Loucy (cell line): ENCODE measurements around the gene CCDC28A.
A peak's percentile ranks its signal among the peaks of the same experiment; 100 is the strongest.
"Not testable (repeated sequence)": the region's sequence is repeated elsewhere in the genome, so short reads cannot be mapped to it uniquely, and the experiment has no call there.

Experiments used
- H2AFZ ChIP-seq: fragments of 200-600 bp; sonication (generic); 2 replicates; pipeline ENCODE4 v1.6.0; 2016; ENCODE audit warnings: antibody characterized with exemption, mild to moderate bottlenecking, low read length, moderate library complexity
- H3F3A ChIP-seq: fragments of 200-600 bp; 2 replicates; pipeline ENCODE4 v1.6.0; 2016; ENCODE audit warnings: antibody characterized with exemption, low read depth, mild to moderate bottlenecking
- H3K27me3 ChIP-seq: fragments of 200-600 bp; sonication (generic); 2 replicates; pipeline ENCODE4 v1.6.1; 2014; ENCODE audit warnings: low read length, mild to moderate bottlenecking; ENCODE audit not compliant: insufficient read depth, poor library complexity, severe bottlenecking
- H3K36me3 ChIP-seq: fragments of 200-600 bp; sonication (generic); 2 replicates; pipeline ENCODE4 v1.6.1; 2016; ENCODE audit warnings: low read length; ENCODE audit not compliant: insufficient read depth
- H3K4me1 ChIP-seq: fragments of 200-600 bp; sonication (generic); 2 replicates; pipeline ENCODE4 v1.5.1; 2014; ENCODE audit warnings: low read length, mild to moderate bottlenecking; ENCODE audit not compliant: insufficient read depth, poor library complexity, severe bottlenecking
- H3K4me2 ChIP-seq: fragments of 200-600 bp; sonication (generic); 2 replicates; pipeline ENCODE4 v1.6.0; 2014; ENCODE audit warnings: antibody characterized with exemption, low read length, low read depth, mild to moderate bottlenecking; ENCODE audit not compliant: poor library complexity, severe bottlenecking
- H3K4me3 ChIP-seq: fragments of 200-600 bp; sonication (generic); 2 replicates; pipeline ENCODE4 v1.5.1; 2014; ENCODE audit warnings: low read length, mild to moderate bottlenecking, mixed read lengths; ENCODE audit not compliant: poor library complexity, severe bottlenecking
- H3K79me2 ChIP-seq: fragments of 200-600 bp; sonication (generic); 2 replicates; pipeline ENCODE4 v1.6.1; 2014; ENCODE audit warnings: low read length; ENCODE audit not compliant: insufficient read depth
- H3K9ac ChIP-seq: fragments of 200-600 bp; sonication (generic); 2 replicates; pipeline ENCODE4 v1.6.0; 2014; ENCODE audit warnings: mild to moderate bottlenecking, low read depth, low read length, moderate library complexity; ENCODE audit not compliant: poor library complexity, severe bottlenecking
- H3K9me2 ChIP-seq: fragments of 200-600 bp; sonication (generic); replicated peaks from 2 replicates; pipeline ENCODE4 v1.6.1; 2016; ENCODE audit warnings: low read depth, low read length, mixed read lengths
- H3K9me3 ChIP-seq: fragments of 200-600 bp; sonication (generic); 2 replicates; pipeline ENCODE4 v1.6.1; 2014; ENCODE audit warnings: mild to moderate bottlenecking, antibody characterized with exemption, low read length, low read depth; ENCODE audit not compliant: insufficient read depth
- H4K20me1 ChIP-seq: fragments of 200-600 bp; sonication (generic); 2 replicates; pipeline ENCODE4 v1.6.0; 2014; ENCODE audit warnings: antibody characterized with exemption, low read length, mild to moderate bottlenecking; ENCODE audit not compliant: insufficient read depth, poor library complexity, severe bottlenecking
- EZH2phosphoT487 ChIP-seq: fragments of 200-600 bp; IDR thresholded peaks from 2 replicates; pipeline ENCODE4 v1.6.1; 2018; ENCODE audit warnings: antibody characterized with exemption, mild to moderate bottlenecking, moderate library complexity, borderline replicate concordance
- TF ChIP-seq, protein P1 (sequence below): fragments of 200-600 bp; sonication (generic); conservative IDR thresholded peaks from 2 replicates; pipeline ENCODE4 v1.5.1; 2014; ENCODE audit warnings: mild to moderate bottlenecking, antibody characterized with exemption, low read length

Gene CCDC28A

DNA sequence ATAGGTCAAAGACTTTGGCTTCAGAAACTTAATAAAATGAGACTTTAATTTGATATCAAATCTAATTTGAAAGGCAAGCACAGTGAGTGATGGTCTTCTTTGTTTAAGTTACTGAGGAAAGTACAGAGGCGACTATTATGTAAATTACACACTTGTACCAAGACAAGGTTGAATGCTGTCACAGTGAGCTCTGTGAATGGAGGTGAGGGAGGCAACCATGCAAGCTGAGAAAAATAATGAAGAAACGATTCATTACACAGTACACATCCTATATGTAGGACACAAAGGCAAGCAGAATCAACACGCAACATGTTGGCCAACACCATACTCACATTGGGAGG lies 46.8 kb upstream of the CCDC28A start:
- TF ChIP-seq, protein P1, sequence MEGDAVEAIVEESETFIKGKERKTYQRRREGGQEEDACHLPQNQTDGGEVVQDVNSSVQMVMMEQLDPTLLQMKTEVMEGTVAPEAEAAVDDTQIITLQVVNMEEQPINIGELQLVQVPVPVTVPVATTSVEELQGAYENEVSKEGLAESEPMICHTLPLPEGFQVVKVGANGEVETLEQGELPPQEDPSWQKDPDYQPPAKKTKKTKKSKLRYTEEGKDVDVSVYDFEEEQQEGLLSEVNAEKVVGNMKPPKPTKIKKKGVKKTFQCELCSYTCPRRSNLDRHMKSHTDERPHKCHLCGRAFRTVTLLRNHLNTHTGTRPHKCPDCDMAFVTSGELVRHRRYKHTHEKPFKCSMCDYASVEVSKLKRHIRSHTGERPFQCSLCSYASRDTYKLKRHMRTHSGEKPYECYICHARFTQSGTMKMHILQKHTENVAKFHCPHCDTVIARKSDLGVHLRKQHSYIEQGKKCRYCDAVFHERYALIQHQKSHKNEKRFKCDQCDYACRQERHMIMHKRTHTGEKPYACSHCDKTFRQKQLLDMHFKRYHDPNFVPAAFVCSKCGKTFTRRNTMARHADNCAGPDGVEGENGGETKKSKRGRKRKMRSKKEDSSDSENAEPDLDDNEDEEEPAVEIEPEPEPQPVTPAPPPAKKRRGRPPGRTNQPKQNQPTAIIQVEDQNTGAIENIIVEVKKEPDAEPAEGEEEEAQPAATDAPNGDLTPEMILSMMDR: no peak
- TF ChIP-seq EZH2phosphoT487: no peak
- no peak overlapping the region for H3K4me2 ChIP-seq
- H3K4me3 ChIP-seq: no peak overlapping the region
- H3F3A ChIP-seq: 0 out of 2 replicates have a peak, but pooled peaks cover 7% of the 10 kb centered on the region
- no peaks in the 10 kb centered on the region for H3K36me3 ChIP-seq
- H4K20me1 ChIP-seq: no peaks in the 10 kb centered on the region
- H3K27me3 ChIP-seq: no peaks in the 10 kb centered on the region
- no peaks in the 10 kb centered on the region for H3K79me2 ChIP-seq
- H2AFZ ChIP-seq: no peak overlapping the region
- no peaks in the 10 kb centered on the region for H3K9me2 ChIP-seq
- H3K9ac ChIP-seq: no peak overlapping the region
- no peaks in the 10 kb centered on the region for H3K9me3 ChIP-seq
- H3K4me1 ChIP-seq: peaks cover 28% of the 10 kb centered on the region

DNA sequence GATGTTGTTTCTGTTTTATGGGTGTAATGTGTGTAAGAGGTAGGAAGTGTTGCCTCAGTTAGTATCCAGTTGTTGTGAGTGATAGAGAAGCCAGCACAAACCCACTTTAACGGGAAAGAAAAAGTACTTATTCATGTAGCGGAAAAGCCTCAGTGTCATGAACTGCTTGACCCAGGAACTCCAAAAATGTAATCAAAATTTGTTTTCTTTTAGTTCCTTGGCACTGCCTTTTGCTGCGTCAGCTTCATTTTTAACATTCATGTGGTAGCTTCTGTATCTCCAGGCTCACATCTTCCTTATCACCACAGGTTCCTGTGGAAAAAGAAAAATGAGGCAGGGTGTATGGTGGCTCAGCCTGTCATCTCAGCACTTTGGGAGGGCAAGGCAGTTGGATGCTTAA lies 46.4 kb upstream of the CCDC28A start:
- TF ChIP-seq EZH2phosphoT487: no peak
- TF ChIP-seq, protein P1: no peak
- Histone ChIP-seq H3K9me3 (no peaks in the 10 kb centered on the region), H2AFZ (no peak overlapping the region), H3K79me2 (no peaks in the 10 kb centered on the region), H3F3A (0 out of 2 replicates have a peak, but pooled peaks cover 7% of the 10 kb centered on the region), H3K4me2 (no peak overlapping the region), H3K36me3 (no peaks in the 10 kb centered on the region), H3K4me3 (no peak overlapping the region), H4K20me1 (no peaks in the 10 kb centered on the region), H3K9me2 (no peaks in the 10 kb centered on the region), H3K9ac (no peak overlapping the region), H3K27me3 (no peaks in the 10 kb centered on the region), H3K4me1 (peaks cover 28% of the 10 kb centered on the region)

DNA sequence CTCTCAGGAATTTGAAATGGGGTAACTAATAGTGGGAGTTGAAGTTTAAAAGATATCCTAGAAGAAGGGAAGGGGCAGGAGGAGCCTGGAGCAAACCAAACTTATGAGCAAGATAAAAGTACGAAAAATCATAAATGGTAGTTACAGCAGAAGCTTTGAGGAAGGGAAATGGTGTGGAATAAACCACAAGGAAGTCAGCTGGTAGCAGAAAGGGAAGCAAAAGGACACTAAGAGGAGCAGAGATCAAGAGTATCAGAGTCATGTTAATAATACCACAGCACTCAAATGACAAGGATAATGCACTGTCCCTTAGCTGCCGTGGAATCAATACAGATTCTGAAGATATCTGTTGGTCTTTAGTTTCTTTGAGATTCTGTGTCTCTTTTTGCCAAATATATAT lies 44.9 kb upstream of the CCDC28A start:
- Histone ChIP-seq H3K9me2 (no peaks in the 10 kb centered on the region), H3K4me1 (peaks cover 17% of the 10 kb centered on the region), H3K4me3 (no peak overlapping the region), H3K9ac (no peak overlapping the region), H3F3A (no peaks in the 10 kb centered on the region), H3K79me2 (no peaks in the 10 kb centered on the region), H3K27me3 (no peaks in the 10 kb centered on the region), H3K36me3 (no peaks in the 10 kb centered on the region), H4K20me1 (no peaks in the 10 kb centered on the region), H3K9me3 (no peaks in the 10 kb centered on the region), H3K4me2 (peak overlapping the region; percentile 10), H2AFZ (no peak overlapping the region)
- TF ChIP-seq EZH2phosphoT487: no peak
- TF ChIP-seq, protein P1: no peak

DNA sequence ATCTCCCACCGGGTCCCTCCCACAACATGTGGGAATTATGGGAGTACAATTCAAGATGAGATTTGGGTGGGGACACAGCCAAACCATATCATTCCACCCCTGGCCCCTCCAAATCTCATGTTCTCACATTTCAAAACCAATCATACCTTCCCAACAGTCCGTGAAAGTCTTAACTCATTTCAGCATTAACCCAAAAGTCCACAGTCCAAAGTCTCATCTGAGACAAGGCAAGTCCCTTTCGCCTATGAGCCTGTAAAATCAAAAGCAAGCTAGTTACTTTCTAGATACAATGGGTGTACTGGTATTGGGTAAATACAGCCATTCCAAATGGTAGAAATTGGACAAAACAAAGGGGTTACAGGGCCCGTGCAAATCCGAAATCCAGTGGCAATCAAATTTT lies 43.5 kb upstream of the CCDC28A start:
- H4K20me1 ChIP-seq, H3K36me3 ChIP-seq, H3K9me3 ChIP-seq, H3K4me3 ChIP-seq, H3K79me2 ChIP-seq, H3K9me2 ChIP-seq, H3K27me3 ChIP-seq, H2AFZ ChIP-seq, H3K4me2 ChIP-seq, H3K4me1 ChIP-seq, H3K9ac ChIP-seq, H3F3A ChIP-seq: not testable (repeated sequence)
